Skeletal muscle tissue (tissue), 4 donors: ENCODE data around the gene LHPP. TPM values are rescaled to one million over a fixed set of nuclear protein-coding genes. Genes with fewer than 3 reads are reported as not detected.
"Not testable (repeated sequence)": the region's sequence is repeated elsewhere in the genome, so short reads cannot be mapped to it uniquely, and the experiment has no call there.

Experiments used
- H3K27ac ChIP-seq: one replicate; pipeline ENCODE4 v1.7.0; 2013; ENCODE audit warnings: mild to moderate bottlenecking, low read depth, low read length, inconsistent platforms
- H3K27me3 ChIP-seq, 3 donors: one replicate each; pipeline ENCODE4 v1.7.0; 2013; ENCODE audit warnings: low read length in 3 of 3; ENCODE audit not compliant: control insufficient read depth in 3 of 3, insufficient read depth in 3 of 3
- H3K36me3 ChIP-seq, 3 donors: one replicate each; pipeline ENCODE4 v1.7.0; 2013; ENCODE audit warnings: low read length in 3 of 3; ENCODE audit not compliant: control insufficient read depth in 3 of 3, insufficient read depth in 3 of 3
- H3K4me1 ChIP-seq, 3 donors: one replicate each; pipeline ENCODE4 v1.7.0; 2013; ENCODE audit warnings: low read length in 3 of 3, mild to moderate bottlenecking in 3 of 3; ENCODE audit not compliant: control insufficient read depth in 3 of 3, insufficient read depth in 3 of 3
- H3K4me3 ChIP-seq, 3 donors: one replicate each; pipeline ENCODE4 v1.7.0; 2013; ENCODE audit warnings: low read length in 3 of 3
- H3K9ac ChIP-seq, 3 donors: one replicate each; pipeline ENCODE4 v1.7.0; 2013; ENCODE audit warnings: low read length in 3 of 3, mild to moderate bottlenecking in 3 of 3, moderate library complexity in 2 of 3, low read depth in 1 of 3
- H3K9me3 ChIP-seq, 3 donors: one replicate each; pipeline ENCODE4 v1.7.0; 2013; ENCODE audit warnings: low read length in 3 of 3; ENCODE audit not compliant: control insufficient read depth in 3 of 3
- total RNA-seq: library from RNA; depleted of rRNA; stranded (reverse); fragments of >200 nt; gene quantifications from one replicate; pipeline ENCODE4 v1.2.3, GENCODE V29; 2014
- donor health status: Osteomylitis.

The LHPP gene
- total RNA-seq, 1 donor from 2014 or later, result 4.2 TPM

DNA sequence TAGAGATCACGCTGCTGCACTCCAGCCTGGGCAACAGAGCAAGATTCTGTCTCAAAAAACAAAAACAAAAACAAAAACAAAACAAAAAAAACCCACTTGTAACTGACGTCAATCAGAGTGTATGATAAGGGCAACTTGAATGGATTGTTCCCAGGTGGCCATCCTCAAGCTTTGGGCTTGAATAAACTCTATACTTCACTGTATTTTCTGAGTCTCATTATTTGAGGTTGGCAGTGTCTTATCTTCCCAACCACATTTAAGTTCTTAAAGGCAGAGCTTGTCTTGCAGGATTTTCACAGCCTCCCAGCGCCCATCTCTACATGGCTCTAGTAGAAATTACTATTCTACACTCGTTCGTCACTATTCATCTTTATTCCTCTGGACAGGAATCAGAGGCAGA lies 37.8 kb upstream of the LHPP start:
- Histone ChIP-seq H3K4me3 (no peak overlapping the region), H3K27ac (no peak overlapping the region), H3K9me3 (no peaks in the 10 kb centered on the region), H3K9ac (no peak overlapping the region), H3K27me3 (peaks cover 4 to 15% (median 13%) of the 10 kb centered on the region in 3 donors), H3K36me3 (no peaks in the 10 kb centered on the region), H3K4me1 (peaks cover 3 to 4% (median 4%) of the 10 kb centered on the region in 3 donors)

DNA sequence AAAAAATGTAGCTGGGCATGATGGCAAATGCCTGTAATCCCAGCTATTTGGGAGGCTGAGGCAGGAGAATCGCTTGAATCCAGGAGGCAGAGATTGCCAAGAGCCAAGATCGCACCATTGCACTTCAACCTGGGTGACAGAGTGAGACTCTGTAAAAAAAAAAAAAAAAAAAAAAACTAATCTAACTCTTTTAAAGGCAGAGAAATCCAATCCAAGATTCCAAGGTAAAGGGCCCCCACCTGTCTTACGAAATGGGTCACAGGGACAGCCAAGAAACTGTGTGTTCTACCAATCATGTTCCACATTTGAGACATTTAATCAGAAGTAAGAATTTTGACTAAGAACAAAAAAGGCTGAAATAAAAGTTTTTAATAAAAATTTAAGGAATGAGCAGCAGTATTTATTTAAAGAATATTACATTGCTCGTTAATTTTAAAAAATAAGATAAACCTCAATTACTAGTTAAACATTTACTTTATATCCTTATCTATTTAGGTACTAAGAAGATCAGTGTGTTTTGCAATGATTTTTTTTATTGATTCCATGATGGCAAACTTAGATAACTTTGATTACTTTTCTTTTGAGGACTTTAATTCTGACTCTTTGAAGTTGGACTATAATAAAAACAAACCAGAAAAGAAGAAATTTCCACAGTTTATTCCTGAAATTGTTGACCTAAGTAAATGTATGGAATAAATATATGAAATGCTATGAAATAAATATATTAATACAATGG lies 36.2 kb upstream of the LHPP start:
- Histone ChIP-seq H3K36me3 (no peaks in the 10 kb centered on the region), H3K9ac (no peak overlapping the region), H3K27me3 (peaks cover 6 to 13% (median 9%) of the 10 kb centered on the region in 3 donors), H3K4me1 (no peaks in the 10 kb centered on the region), H3K9me3 (no peaks in the 10 kb centered on the region), H3K4me3 (no peak overlapping the region), H3K27ac (no peak overlapping the region)

DNA sequence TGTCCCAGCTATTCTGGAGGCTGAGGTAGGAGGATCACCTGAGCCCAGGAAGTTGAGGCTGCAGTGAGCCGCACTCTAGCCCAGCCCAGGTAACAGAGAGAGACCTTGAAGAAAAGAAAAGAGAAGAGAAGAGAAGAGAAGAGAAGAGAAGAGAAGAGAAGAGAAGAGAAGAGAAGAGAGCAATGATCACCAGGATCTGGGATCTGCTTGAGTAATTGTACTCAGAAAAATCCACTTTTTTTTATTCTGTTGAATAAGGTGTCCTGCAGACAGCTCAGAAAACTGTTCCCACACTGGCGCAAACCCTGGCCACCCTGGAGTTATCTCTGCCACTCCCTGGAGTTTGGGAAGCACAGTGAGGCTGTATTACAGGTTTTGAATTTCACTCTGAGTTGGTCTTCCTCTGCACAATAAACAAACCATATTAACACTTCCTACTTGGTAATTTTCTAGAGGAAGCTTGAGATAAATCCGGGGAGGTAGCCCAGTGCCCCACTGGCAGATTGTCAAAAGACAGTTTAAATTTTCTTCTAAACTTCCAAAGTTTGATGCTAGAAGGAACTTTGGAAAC lies 33.3 kb upstream of the LHPP start:
- Histone ChIP-seq H3K9me3 (no peaks in the 10 kb centered on the region), H3K4me3 (no peak overlapping the region), H3K9ac (no peak overlapping the region), H3K27ac (no peak overlapping the region), H3K27me3 (peaks cover 2 to 13% (median 6%) of the 10 kb centered on the region in 3 donors), H3K36me3 (no peaks in the 10 kb centered on the region), H3K4me1 (no peaks in the 10 kb centered on the region)

DNA sequence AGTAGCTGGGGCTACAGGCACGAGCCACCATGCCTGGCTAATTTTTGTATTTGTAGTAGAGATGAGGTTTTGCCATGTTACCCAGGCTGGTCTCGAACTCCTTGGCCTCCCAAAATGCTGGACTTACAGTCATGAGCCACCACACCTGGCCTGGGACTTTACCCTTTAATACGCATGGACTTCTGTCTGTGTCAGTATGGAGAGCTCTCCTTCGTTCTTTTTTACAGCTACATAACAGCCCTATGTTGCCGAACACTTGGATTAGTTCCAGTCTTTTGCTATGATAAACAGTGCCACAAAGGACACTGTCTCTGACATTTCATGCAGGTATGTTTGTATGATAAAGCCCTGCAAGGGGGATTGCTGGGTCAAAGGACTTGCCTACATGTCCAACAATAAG lies 32.0 kb upstream of the LHPP start:
- Histone ChIP-seq H3K36me3 (no peaks in the 10 kb centered on the region), H3K27ac (no peak overlapping the region), H3K27me3 (peaks cover 0 to 6% (median 5%) of the 10 kb centered on the region in 3 donors), H3K9ac (no peak overlapping the region), H3K9me3 (no peaks in the 10 kb centered on the region), H3K4me1 (no peaks in the 10 kb centered on the region), H3K4me3 (no peak overlapping the region)

DNA sequence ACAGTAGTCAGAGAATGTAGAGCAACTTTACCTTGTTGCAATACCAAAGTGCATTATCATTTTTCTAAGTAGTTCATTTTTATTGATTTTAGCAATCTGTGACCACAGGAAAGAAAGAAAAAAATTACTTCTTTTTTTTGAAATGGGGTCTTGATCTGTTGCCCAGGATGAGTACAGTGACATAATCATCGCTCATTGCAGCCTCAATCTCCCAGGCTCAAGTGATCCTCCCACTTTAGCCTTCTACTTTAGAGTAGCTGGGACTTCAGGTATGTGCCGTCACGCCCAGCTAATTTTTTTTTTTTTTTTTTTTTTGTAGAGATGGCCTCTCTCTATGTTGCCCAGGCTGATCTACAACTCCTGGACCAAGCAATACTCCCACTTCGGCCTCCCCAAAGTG lies 31.5 kb upstream of the LHPP start:
- no peaks in the 10 kb centered on the region for H3K9me3 ChIP-seq
- no peak overlapping the region for H3K4me3 ChIP-seq
- no peaks in the 10 kb centered on the region for H3K4me1 ChIP-seq
- H3K27me3 ChIP-seq, result peaks cover 0 to 6% (median 5%) of the 10 kb centered on the region in 3 donors
- H3K36me3 ChIP-seq, result no peaks in the 10 kb centered on the region
- no peak overlapping the region for H3K27ac ChIP-seq
- no peak overlapping the region for H3K9ac ChIP-seq

DNA sequence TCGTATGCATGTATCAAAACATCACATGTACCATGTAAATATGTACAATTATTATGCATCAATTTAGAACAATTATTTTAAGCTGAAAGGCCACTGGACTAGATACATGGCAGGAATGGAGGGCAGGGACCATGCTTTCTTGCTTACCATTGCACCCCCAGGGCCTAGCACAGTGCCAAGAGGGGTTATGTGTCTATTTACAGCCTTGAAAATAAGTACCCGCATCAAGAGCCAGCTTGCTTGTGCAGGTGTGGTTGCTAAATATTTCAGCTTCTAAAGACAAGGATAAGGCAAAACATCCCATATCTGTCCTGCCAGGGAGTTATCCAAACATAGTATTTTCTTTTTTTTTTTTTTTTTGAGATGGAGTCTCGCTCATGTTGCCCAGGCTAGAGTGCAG lies 28.2 kb upstream of the LHPP start:
- no peak overlapping the region for H3K27ac ChIP-seq
- no peaks in the 10 kb centered on the region for H3K4me1 ChIP-seq
- no peaks in the 10 kb centered on the region for H3K9me3 ChIP-seq
- H3K36me3 ChIP-seq, result no peaks in the 10 kb centered on the region
- peaks cover 0 to 2% (median 0%) of the 10 kb centered on the region in 3 donors for H3K27me3 ChIP-seq
- no peak overlapping the region for H3K4me3 ChIP-seq
- no peak overlapping the region for H3K9ac ChIP-seq

DNA sequence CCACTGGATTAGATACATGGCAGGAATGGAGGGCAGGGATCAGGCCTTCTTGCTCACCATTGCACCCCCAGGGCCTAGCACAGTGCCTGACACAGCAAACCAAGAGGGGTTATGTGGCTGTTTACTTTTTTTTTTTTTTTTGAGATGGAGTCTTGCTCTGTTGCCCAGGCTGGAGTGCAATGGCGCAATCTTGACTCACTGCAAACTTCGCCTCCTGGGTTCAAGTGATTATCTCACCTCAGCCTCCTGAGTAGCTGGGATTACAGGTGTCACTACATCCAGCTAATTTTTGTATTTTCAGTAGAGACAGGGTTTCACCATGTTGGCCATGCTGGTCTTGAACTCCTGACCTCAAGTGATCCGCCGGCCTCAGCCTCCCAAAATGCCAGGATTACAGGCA lies 25.9 kb upstream of the LHPP start:
- H3K27me3 ChIP-seq, H3K4me1 ChIP-seq, H3K27ac ChIP-seq, H3K36me3 ChIP-seq, H3K4me3 ChIP-seq, H3K9me3 ChIP-seq, H3K9ac ChIP-seq: not testable (repeated sequence)

DNA sequence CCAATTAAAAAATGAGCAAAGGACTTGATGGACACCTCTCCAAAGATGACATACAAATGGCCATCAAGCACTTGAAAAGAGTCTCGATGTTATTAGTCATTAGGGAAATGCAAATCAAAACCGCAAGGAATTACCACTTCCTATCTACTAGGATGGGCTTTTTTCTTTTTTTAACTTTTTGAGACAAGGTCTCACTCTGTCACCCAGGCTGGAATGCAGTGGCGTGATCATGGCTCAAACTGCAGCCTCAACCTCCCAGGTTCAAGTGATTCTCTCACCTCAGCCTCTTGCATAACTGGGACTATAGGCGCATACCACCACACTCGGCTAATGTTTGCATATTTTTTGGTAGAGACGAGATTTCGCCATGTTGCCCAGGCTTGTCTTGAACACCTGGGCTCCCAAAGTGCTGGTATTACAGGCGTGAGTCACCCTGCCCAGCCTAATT lies 25.4 kb upstream of the LHPP start:
- Histone ChIP-seq H3K9ac (no peak overlapping the region), H3K27ac (no peak overlapping the region), H3K27me3 (no peaks in the 10 kb centered on the region), H3K4me1 (no peaks in the 10 kb centered on the region), H3K4me3 (no peak overlapping the region), H3K36me3 (no peaks in the 10 kb centered on the region), H3K9me3 (no peaks in the 10 kb centered on the region)

DNA sequence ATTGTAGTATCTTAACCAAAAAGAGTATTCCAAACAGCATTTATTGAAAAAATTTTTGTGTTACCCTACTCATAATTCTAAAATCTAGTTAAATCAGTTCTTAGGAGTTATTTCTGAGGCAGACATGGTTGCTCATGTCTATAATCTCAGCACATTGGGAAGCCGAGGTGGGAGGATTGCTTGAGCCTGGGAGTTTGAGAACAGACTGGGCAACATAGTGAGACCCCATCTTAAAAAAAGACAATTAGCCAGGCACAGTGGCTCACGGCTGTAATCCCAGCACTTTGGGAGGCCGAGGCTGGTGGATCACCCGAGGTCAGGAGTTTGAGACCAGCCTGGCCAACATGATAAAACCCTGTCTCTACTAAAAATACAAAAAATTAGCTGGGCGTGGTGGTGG lies 19.9 kb upstream of the LHPP start:
- not testable (repeated sequence) for H3K9ac ChIP-seq, H3K36me3 ChIP-seq, H3K4me3 ChIP-seq, H3K9me3 ChIP-seq, H3K27ac ChIP-seq, H3K4me1 ChIP-seq
- H3K27me3 ChIP-seq, result peaks cover 12 to 20% (median 14%) of the 10 kb centered on the region in 3 donors

DNA sequence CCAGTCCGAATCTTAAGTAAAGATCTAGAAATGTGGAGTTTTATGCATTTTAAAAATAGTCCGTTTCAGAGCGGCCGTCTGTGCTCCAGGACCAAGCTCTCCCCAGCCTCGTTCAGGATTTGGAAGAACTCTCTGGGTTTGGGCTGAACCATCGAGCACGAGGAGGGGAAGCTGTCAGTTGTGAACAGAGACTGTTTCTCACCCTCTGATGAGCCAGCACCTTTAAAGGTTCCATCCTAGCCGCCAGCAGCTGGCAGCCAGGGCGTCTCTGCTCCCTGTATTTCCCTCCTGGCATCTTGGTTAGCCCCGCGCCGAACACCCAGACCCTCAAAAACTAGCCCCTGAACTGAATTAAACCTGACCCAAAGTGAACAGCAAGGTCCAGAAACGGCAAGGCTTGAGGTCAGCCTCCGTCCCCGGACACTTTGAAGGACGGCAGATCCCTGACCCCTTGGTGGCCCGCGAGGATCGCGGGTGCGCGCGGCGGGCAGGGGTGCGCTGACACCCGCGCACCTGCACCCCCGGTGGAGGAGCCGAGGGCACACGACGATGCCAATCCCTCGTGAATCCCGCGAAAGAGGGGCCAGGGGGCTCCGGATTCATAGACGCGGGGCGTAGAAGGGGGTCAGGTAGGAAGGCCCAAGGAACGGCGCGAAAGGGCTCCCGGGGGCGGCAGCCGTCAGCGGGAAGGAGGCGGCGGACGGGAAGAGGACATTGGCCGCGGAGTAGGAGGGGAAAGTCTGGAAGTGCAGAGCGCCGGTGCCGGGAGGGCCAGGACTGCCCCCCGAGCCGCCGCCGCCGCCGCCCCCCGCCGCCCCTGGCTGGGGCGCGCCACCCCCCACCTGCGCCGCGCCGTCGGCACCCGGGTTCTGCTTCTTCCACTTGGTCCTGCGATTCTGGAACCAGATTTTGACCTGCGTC lies 14.5 kb upstream of the LHPP start:
- H3K9ac ChIP-seq, result no peak overlapping the region
- no peak overlapping the region for H3K27ac ChIP-seq
- peak overlapping the region in 2 of 3 donors; percentile 17 to 35 for H3K4me3 ChIP-seq
- no peaks in the 10 kb centered on the region for H3K9me3 ChIP-seq
- H3K36me3 ChIP-seq, result no peaks in the 10 kb centered on the region
- peaks cover 11 to 19% (median 17%) of the 10 kb centered on the region in 3 donors for H3K4me1 ChIP-seq
- peaks cover 59 to 67% (median 62%) of the 10 kb centered on the region in 3 donors for H3K27me3 ChIP-seq
